Measurements from ENCODE around the gene PPCDC. TPM values are rescaled to one million over a fixed set of nuclear protein-coding genes. Genes with fewer than 3 reads are reported as not detected.

PPCDC gene
- total RNA-seq, 4 donors from 2014 or later: 7.4 to 25.7 (median 13.1) TPM

DNA sequence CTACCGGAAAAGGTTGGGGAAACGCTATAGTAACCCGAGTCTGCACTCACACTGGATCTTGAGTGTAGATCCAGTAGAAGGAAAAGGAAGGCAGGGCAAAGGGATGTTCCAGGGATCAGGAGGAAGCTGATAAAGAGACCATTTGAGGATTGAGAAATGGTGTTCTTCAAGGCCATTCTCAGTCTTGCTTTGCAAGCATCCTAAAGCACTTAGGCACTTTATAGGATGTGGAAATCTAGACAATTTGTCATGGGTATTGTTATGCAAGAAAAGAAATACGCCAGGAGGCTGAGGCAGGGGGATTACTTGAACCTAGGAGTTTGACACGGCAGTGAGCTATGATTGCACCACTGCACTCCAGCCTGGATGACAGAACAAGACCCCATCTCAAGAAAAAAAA is 41.2 kb upstream of the PPCDC start:
- H3K27ac ChIP-seq: no peak overlapping the region
- H3K4me3 ChIP-seq: no peak overlapping the region
- no peak for DNase-seq (ENCODE audit: low spot score in 2 of 2)
- H3K27me3 ChIP-seq: peaks cover 3% of the 10 kb centered on the region
- 75% methylated on average over 5 of the region's 5 CpGs for WGBS
- no peak for TF ChIP-seq EP300 (IDR thresholded peaks at IDR 0.05)
- TF ChIP-seq POLR2AphosphoS5 (IDR thresholded peaks at IDR 0.05): no peak
- TF ChIP-seq POLR2A (IDR thresholded peaks at IDR 0.05): no peak
- TF ChIP-seq, protein P1, sequence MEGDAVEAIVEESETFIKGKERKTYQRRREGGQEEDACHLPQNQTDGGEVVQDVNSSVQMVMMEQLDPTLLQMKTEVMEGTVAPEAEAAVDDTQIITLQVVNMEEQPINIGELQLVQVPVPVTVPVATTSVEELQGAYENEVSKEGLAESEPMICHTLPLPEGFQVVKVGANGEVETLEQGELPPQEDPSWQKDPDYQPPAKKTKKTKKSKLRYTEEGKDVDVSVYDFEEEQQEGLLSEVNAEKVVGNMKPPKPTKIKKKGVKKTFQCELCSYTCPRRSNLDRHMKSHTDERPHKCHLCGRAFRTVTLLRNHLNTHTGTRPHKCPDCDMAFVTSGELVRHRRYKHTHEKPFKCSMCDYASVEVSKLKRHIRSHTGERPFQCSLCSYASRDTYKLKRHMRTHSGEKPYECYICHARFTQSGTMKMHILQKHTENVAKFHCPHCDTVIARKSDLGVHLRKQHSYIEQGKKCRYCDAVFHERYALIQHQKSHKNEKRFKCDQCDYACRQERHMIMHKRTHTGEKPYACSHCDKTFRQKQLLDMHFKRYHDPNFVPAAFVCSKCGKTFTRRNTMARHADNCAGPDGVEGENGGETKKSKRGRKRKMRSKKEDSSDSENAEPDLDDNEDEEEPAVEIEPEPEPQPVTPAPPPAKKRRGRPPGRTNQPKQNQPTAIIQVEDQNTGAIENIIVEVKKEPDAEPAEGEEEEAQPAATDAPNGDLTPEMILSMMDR (IDR thresholded peaks at IDR 0.05): no peak
- H3K9me3 ChIP-seq: no peaks in the 10 kb centered on the region
- H3K36me3 ChIP-seq: no peaks in the 10 kb centered on the region
- H3K4me1 ChIP-seq: no peaks in the 10 kb centered on the region

DNA sequence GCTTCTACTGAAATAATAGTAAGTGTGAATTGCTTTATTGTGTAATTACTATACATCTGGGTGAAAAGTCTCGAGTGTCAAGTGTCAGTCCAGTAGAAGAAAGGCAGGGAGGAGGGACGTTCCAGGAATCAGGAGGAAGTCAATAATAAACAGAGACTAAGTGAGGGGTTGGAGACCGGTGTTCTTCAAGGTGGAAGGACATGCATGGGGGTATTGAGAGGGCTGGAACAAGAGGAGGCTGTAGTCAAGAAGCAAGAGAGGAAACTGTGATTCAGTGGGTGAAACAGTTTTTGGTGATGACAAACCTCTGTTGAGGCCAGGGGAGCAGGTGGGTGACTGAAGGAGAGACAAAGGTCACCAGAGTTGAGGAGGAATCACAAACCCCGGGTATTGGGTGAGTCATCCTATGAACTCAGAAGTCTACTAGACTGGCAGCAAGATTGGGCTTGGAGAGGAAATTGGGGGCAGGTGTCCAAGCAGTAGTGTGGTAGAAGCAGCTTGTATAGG is 39.6 kb upstream of the PPCDC start:
- no peak overlapping the region for H3K4me3 ChIP-seq
- no peaks in the 10 kb centered on the region for H3K36me3 ChIP-seq
- no peak overlapping the region for H3K27ac ChIP-seq
- no peaks in the 10 kb centered on the region for H3K9me3 ChIP-seq
- WGBS: 29% methylated on average over 4 of the region's 4 CpGs
- no peak for TF ChIP-seq EP300 (IDR thresholded peaks at IDR 0.05)
- no peak for TF ChIP-seq POLR2A (IDR thresholded peaks at IDR 0.05)
- TF ChIP-seq, protein P1 (IDR thresholded peaks at IDR 0.05): no peak
- TF ChIP-seq POLR2AphosphoS5 (IDR thresholded peaks at IDR 0.05): no peak
- no peaks in the 10 kb centered on the region for H3K4me1 ChIP-seq
- H3K27me3 ChIP-seq: peaks cover 3% of the 10 kb centered on the region
- DNase-seq (ENCODE audit: low spot score in 2 of 2): no peak

DNA sequence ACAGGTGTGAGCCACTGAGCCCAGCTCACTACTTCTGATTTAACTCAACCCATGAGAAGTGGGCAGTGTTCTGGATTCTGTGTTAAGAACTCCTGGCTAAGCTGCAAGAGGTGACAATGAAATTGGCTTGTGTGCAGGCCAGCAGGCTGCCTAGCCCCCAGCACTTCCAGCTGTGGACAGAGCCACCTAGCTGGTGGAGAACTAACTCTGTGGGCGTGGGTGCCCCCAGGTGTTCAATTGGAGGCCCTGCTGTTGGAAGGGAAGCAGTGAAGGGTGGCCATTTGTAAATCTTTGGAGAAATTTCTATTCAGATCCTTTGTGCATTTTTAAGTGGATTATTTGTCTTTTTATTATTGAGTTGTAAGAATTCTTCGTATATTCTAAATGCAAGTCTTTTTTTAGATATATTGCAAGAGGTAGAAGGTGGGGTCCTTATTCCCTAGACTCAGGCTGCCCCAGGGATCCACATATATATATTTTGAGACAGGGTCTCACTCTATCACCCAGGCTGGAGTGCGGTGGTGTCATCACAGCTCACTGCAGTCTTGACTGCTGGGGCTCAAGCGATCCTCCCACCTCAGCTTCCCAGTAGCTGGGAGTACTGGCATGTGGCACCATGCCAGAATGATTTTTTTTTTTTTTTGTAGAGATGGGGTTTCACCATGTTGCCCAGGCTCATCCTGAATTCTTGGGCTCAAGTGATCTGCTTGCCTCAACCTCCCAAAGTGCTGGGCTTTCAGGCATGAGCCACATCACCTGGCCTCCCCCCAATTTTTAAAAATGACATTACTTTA is 35.2 kb upstream of the PPCDC start:
- no peak for DNase-seq (ENCODE audit: low spot score in 2 of 2)
- H3K4me1 ChIP-seq: no peaks in the 10 kb centered on the region
- no peak overlapping the region for H3K4me3 ChIP-seq
- 45% methylated on average over 4 of the region's 4 CpGs for WGBS
- no peak for TF ChIP-seq POLR2AphosphoS5 (IDR thresholded peaks at IDR 0.05)
- TF ChIP-seq EP300 (IDR thresholded peaks at IDR 0.05): no peak
- TF ChIP-seq, protein P1 (IDR thresholded peaks at IDR 0.05): no peak
- no peak for TF ChIP-seq POLR2A (IDR thresholded peaks at IDR 0.05)
- peaks cover 3% of the 10 kb centered on the region for H3K27me3 ChIP-seq
- H3K9me3 ChIP-seq: no peaks in the 10 kb centered on the region
- H3K27ac ChIP-seq: no peak overlapping the region
- H3K36me3 ChIP-seq: no peaks in the 10 kb centered on the region

DNA sequence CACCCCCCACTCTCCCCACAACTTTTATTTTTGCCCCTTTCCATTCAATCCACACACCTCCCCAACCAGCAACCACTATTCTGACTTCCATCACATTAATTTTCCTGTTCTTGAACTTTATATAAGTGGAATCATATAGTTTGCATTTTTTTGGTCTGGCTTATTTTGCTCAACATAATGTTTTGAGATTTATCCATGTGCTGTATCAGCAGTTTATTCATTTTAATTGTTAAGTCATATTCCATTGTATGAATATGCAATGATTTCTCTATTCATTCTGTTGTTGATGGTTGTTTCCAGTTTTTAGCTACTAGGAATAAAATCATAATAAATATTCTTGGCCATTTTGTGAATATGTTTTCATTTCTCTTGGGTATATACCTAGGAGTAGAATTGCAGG is 33.9 kb upstream of the PPCDC start:
- H3K36me3 ChIP-seq: no peaks in the 10 kb centered on the region
- no peak for DNase-seq (ENCODE audit: low spot score in 2 of 2)
- H3K4me3 ChIP-seq: no peak overlapping the region
- H3K27me3 ChIP-seq: no peaks in the 10 kb centered on the region
- no peak overlapping the region for H3K27ac ChIP-seq
- H3K4me1 ChIP-seq: no peaks in the 10 kb centered on the region
- TF ChIP-seq POLR2A (IDR thresholded peaks at IDR 0.05) (no peak), POLR2AphosphoS5 (IDR thresholded peaks at IDR 0.05) (no peak), EP300 (IDR thresholded peaks at IDR 0.05) (no peak)
- TF ChIP-seq, protein P1 (IDR thresholded peaks at IDR 0.05): no peak
- H3K9me3 ChIP-seq: no peaks in the 10 kb centered on the region

DNA sequence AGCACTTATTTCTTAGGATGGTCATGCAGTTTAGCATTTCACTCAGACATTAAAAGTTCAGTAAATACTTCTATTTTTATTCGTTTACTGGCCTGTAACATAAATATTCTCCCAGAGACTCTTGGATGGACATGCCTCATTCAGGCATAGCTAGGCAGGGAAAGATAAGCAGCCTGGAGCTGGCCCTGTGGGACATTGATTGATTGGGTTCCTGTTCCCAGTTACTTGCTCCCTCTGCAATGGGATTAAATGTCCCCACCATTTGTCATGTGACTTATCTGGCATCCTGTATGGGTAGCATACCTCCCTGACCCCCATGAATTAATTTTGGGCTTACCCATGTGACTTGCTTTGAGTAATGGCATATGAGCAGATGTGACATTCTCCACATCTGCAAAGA is 30.8 kb upstream of the PPCDC start:
- no peak for DNase-seq (ENCODE audit: low spot score in 2 of 2)
- TF ChIP-seq, protein P1 (IDR thresholded peaks at IDR 0.05): no peak
- TF ChIP-seq POLR2AphosphoS5 (IDR thresholded peaks at IDR 0.05): no peak
- TF ChIP-seq EP300 (IDR thresholded peaks at IDR 0.05): no peak
- TF ChIP-seq POLR2A (IDR thresholded peaks at IDR 0.05): no peak
- Histone ChIP-seq H3K36me3 (no peaks in the 10 kb centered on the region), H3K4me3 (no peak overlapping the region), H3K4me1 (peaks cover 15% of the 10 kb centered on the region), H3K9me3 (no peaks in the 10 kb centered on the region), H3K27ac (no peak overlapping the region), H3K27me3 (peaks cover 15% of the 10 kb centered on the region)
- WGBS: 79% methylated on average over 1 of the region's 1 CpG
